Fibroblast of skin of left biceps (primary cell): ENCODE results near the gene SUSD2.
"Not testable (repeated sequence)": the region's sequence is repeated elsewhere in the genome, so short reads cannot be mapped to it uniquely, and the experiment has no call there.

Experiments
- DNase-seq, 2 experiments: peaks; one replicate each; pipeline ENCODE4 v3.0.0-alpha.2; 2013; ENCODE audit warnings: low read depth in 2 of 2

SUSD2 gene

DNA sequence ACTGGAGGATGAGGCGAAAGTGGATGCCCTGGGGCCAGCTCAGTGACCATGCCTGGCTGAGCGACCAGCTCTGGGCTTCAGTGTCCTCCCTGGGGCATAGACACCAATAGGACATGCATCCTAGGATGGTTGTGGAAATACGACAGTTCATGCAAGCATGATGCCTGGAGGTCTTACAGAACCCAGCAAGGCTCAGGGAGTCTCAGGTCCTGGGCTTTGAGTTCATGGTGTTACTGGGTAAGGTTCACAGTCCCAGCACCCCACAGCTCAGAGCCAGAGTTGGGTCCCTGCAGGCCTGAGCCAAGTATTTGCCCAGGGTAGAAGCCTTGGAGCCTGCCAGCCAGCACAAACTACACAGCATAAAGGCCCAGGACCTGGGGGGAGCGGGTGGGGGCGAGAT, 4.2 kb upstream of the SUSD2 start:
- DNase-seq = no peak

DNA sequence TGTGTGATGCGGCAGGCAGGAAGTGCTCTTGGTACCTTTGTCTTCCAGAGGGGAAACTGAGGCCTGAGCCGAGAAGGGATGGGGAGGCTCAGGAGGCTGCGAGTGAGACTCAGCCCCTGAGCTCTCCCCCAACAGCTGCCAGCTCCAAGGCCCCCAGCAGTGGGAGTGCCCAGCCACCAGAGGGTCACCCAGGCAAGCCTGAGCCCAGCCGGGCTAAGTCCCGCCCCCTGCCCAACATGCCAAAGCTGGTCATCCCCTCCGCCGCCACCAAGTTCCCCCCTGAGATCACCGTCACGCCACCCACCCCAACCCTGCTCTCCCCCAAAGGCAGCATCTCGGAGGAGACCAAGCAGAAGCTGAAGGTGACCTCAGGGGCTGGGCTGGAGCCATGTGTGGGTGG, 3.8 kb upstream of the SUSD2 start:
- no peak for DNase-seq

GRCh38 chr22:24178021-24178431, 3.3 kb upstream of the SUSD2 start:
- DNase-seq = no peak

DNA sequence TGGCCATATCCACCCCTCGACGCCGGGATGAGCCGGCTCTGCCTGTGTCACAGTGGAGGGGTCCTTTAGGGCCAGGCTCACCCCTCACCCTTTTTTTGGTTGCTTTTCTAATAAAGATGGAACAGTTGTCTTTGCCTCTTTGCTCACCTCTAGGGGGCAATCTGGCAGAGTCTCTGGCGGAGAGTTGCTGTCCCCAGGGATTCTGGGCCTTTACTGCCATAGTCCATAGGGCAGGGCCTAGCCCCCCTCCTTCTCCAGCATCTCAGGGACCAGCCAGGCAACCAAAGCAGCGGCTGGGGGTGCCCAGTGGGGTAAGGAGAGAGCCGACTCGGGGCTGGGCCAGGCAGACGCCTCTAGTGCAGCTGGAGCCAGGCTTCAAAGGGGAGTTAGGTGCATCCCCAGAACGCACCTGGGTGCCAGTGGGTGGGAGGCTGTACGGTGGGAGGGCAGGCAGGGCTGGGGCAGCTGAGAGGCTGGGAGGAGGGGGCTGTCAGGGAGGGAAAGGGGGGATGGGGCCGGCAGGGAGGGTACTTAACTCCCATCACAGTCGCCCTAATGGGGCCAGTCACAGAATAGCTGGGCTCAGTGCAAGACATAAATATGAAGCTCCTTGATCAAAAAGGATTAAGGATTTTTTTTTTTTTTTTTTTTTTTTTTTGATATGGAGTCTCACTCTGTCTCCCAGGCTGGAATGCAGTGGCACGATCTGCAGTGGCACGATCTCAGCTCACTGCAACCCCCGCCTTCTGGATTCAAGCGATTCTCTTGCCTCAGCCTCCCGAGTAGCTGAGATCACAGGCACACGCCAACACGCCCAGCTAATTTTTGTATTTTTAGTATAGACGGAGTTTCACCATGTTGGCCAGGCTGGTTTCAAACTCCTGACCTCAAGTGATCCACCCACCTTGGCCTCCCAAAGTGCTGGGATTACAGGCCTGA, 2.5 kb upstream of the SUSD2 start:
- DNase-seq = no peak

- no peak for DNase-seq
These were observed 1.6 kb upstream of the SUSD2 start for GRCh38 chr22:24179478-24180210.

DNA sequence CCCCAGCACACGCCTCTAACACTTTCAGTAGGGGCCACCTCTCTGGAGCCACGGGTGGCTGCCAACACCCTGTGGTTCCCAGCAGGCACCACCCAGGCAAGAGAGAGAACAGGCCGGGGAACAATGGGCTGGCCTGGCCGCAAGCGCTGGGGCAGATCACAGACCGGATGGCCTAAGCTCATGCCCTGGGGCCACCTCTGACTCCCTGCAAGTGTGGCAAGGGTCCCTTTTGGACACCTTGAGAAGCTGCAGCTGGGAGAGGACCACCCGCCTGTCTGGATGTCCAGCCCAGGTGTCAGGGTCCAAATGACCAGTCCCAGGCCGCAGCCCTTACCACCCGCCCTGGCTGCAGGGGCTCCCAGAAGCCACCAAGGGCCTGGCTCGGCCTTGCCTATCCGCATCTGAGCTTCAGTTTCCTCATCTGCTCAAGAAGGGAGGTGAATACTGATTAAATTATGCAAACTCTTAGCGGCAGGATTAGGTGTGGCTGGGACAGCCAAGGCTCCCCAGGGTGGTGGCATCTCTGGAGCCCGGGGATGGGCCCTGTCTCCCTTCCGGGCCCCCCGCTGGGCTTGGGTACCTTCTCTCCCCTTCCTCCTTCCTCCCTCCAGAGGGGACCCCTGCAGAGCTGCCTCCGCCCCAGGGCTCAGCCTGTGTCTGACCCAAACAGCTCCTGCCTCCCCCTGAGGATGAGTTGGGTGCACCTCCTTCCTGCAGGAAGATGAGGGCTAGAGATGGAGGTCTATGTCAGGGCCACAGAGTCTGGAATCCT, 785 bp upstream of the SUSD2 start:
- DNase-seq = no peak

DNA sequence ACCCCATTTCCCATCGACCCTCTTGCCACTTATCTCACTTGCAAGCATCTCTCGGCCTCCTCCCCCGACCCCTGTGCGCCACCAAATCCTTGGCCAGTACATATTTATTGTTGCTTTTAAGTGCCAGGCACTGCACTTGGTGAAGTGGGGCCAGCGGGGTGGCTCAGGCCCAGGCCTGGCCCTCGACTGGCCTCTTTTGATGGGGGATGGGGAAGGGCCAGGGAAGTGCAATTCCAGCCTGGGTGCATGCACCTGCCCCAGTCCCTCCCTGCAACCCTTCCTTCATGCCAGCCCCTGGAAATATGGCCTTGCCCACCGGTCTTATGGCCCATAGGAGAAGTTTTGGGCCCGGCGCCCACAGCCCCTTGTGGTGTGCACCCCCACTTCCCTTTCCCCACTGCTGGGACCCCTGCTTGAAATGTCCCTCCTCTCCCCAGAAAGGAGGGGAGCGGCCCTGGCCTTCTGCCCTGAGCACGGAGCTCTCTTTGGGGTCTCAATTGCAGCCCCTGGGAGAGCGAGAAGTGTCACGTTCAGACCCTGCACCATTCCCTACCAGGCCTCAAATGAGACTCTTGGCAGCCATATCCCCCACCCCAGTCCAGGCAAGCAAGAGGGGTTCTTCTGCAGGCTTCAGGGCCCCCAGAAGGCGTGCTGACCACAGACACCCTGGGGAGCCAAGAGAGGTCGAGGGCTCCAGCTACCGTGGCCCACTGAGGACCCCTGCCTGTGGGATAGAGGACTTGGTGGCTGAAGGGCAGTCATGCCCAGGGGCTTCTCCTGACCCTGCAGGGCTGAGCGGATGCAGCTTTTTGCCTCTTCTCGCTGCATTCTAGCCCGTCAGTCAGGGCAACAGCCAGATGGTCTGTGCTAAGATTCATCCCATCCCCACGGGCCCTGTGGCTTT, 961 bp downstream of the SUSD2 start:
- DNase-seq = no peak

DNA sequence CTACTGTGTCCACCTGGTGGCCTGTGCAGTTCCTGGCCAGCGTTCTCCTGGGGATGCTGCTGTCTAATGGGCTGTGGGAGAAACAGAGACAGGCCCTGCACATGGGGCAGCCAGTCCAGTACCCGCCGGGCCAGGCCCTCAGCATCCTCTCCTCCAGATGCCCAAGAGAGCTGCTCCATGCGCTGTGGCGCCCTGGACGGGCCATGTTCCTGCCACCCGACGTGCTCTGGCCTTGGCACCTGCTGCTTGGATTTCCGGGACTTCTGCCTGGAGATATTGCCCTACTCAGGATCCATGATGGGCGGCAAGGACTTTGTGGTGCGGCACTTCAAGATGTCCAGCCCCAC, 1.6 kb downstream of the SUSD2 start:
- not testable (repeated sequence) for DNase-seq

DNA sequence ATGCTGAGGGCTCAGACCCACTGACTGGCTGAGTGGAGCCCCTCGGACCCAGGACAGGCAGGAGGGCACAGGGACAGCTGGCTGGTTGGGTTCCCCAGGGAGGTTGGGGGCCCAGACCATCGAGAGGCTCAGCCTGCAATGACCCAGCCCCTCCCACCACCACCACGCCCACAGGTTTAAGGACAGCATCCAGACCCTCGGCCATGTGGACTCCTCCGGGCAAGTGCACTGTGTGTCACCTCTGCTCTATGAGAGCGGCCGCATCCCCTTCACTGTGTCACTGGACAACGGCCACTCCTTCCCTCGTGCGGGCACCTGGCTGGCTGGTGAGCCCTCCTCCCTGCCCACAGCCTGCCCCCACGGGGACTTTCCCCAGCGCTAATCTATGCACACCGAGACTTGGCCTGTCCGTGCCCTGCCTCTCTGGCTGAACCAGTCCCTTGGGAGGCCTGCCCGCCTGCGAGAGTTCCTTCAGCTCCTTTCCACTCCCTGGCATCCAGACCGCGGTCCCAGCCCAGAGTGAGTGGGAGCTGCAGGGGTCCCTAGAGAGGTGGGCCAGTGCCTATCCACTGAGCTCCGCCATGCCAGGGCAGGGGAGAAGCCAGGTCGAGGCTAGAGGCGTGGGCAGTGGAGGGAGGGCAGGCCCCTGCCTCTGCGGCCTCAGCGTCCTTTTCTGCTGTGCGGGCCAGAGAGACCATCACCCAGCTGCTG, 2.2 kb downstream of the SUSD2 start:
- DNase-seq = no peak

DNA sequence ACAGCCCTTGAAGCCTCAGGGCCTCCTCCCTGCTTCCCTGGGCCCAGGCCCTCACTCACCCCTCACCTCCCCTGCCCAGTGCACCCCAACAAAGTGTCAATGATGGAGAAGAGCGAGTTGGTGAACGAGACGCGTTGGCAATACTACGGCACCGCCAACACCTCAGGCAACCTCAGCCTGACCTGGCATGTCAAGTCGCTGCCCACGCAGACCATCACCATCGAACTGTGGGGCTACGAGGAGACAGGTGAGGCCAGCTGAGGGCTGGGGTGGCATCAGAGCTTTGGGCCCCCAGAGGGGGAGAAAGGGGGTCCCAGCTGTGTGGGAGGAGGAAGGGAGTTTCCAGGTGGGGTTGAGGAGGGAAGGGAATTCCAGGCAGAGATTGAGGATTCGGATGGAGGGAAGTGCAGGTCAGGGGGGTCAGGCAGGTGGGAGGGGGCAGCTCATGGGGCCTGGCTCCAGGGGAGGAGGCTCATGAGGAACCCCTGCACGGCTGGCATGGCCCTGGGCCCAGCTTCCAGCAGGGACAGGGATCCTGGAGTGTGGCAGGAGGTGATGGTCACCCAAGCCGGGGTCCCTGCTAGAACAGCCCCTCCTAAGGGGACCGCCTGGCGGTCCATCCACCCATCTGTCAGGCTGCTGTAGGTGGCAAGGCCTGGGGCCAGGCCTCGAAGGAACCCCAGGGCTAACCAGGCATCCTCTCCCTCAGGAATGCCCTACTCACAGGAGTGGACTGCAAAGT, 2.9 kb downstream of the SUSD2 start:
- no peak for DNase-seq

GRCh38 chr22:24185001-24185500, 3.8 kb downstream of the SUSD2 start:
- DNase-seq = no peak

- DNase-seq = no peak
These were observed 4.4 kb downstream of the SUSD2 start for GRCh38 chr22:24185501-24186351.

DNA sequence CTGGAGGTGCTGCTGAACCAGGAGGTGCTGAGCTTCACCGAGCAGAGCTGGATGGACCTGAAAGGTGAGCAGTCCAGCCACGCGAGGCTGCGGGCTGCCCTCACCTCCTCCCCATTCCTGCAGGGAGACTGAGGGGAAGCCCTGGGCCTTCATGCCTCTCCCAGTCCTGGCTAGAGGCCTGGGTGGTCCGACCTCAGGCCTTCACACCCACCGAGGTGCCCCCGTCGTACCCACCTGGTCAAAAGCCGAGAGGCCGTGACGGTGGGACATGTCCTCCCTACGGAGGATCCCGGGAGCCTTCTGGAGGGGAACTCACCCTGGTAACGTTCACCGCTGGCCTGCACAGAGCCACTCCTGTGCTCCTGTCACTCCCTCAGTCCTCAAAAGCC, 5.1 kb downstream of the SUSD2 start:
- DNase-seq = no peak

DNA sequence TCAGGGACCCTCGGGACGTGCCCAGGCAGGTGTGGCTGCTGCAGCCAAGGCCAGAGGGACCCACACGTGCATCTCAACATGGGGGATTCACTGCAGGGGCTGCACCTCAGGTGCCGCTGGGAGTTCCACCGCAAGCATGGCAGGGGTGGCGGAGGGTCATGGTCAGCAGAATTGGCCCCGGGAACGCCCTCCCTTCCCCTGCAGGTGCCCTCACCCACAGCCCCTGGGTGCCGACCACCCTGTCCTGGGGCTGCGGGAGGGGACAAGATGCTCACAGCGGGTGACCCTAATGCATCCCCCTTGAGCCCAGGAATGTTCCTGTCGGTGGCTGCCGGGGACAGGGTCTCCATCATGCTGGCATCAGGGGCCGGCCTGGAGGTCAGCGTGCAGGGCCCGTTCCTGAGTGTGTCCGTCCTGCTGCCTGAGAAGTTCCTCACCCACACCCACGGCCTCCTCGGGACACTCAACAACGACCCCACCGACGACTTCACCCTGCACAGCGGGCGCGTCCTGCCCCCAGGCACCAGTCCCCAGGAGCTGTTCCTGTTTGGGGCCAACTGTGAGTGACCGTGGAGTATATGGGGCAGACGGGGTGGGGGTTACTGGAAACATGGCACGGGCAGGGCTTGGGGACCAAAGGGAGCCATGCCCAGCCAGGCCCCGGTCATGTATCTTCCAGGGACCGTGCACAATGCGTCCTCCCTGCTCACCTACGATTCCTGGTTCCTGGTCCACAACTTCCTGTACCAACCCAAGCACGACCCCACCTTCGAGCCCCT, 5.8 kb downstream of the SUSD2 start:
- no peak for DNase-seq

- DNase-seq = no peak
These were observed 6.7 kb downstream of the SUSD2 start for GRCh38 chr22:24187731-24188644.

GRCh38 chr22:24188705-24189248, 7.5 kb downstream of the SUSD2 start:
- no peak for DNase-seq
